SK-N-DZ (cell line): Measurements from ENCODE around the gene WDR90.

ENCODE experiments used
- DNase-seq: peaks from one replicate; pipeline ENCODE4 v3.0.0-alpha.2; 2015; ENCODE audit warnings: low spot score

Gene WDR90

GRCh38 chr16:658679-659571 lies 9.8 kb downstream of the WDR90 start:
- no peak for DNase-seq

- DNase-seq = no peak
Measured at GRCh38 chr16:659618-660017, 10.5 kb downstream of the WDR90 start.

GRCh38 chr16:660132-660458 lies 10.9 kb downstream of the WDR90 start:
- DNase-seq = no peak

GRCh38 chr16:660459-661183 lies 11.5 kb downstream of the WDR90 start:
- DNase-seq = peak; percentile 92

GRCh38 chr16:661184-661821 lies 12.1 kb downstream of the WDR90 start:
- DNase-seq = no peak

GRCh38 chr16:662095-662494 lies 12.9 kb downstream of the WDR90 start:
- DNase-seq = no peak

- DNase-seq = no peak
Measured at GRCh38 chr16:662597-662996, 13.4 kb downstream of the WDR90 start.

- no peak for DNase-seq
Measured at GRCh38 chr16:666572-666971, 17.4 kb downstream of the WDR90 start.

- DNase-seq = no peak
Measured at GRCh38 chr16:667113-667779, 18.1 kb downstream of the WDR90 start.

GRCh38 chr16:667780-668518 lies 18.8 kb downstream of the WDR90 start, which contains the start of gene RHOT2:
RHOT2 (plus strand) TSS chr16:668132; CDS start chr16:668200, 68 bp downstream.
- peak; percentile 86 for DNase-seq

GRCh38 chr16:668519-669171 lies 19.5 kb downstream of the WDR90 start:
- no peak for DNase-seq

- no peak for DNase-seq
Measured at GRCh38 chr16:669666-670065, 20.5 kb downstream of the WDR90 start.

- no peak for DNase-seq
Measured at GRCh38 chr16:670485-671352, 21.6 kb downstream of the WDR90 start.

GRCh38 chr16:671353-672131 lies 22.4 kb downstream of the WDR90 start:
- DNase-seq = no peak

- DNase-seq = no peak
Measured at GRCh38 chr16:672371-672770, 23.2 kb downstream of the WDR90 start.

- DNase-seq = no peak
Measured at GRCh38 chr16:672851-673250, 23.7 kb downstream of the WDR90 start.

GRCh38 chr16:673399-673991 lies 24.3 kb downstream of the WDR90 start:
- no peak for DNase-seq

GRCh38 chr16:674214-674881 lies 25.2 kb downstream of the WDR90 start:
- no peak for DNase-seq
